Measurements from ENCODE around the gene SPATS2. TPM values are rescaled to one million over a fixed set of nuclear protein-coding genes. Genes with fewer than 3 reads are reported as not detected.
"Not testable (repeated sequence)": the region's sequence is repeated elsewhere in the genome, so short reads cannot be mapped to it uniquely, and the experiment has no call there.

SPATS2 gene
- total RNA-seq, 1 donor from 2014 or later, result 69.0 TPM

DNA sequence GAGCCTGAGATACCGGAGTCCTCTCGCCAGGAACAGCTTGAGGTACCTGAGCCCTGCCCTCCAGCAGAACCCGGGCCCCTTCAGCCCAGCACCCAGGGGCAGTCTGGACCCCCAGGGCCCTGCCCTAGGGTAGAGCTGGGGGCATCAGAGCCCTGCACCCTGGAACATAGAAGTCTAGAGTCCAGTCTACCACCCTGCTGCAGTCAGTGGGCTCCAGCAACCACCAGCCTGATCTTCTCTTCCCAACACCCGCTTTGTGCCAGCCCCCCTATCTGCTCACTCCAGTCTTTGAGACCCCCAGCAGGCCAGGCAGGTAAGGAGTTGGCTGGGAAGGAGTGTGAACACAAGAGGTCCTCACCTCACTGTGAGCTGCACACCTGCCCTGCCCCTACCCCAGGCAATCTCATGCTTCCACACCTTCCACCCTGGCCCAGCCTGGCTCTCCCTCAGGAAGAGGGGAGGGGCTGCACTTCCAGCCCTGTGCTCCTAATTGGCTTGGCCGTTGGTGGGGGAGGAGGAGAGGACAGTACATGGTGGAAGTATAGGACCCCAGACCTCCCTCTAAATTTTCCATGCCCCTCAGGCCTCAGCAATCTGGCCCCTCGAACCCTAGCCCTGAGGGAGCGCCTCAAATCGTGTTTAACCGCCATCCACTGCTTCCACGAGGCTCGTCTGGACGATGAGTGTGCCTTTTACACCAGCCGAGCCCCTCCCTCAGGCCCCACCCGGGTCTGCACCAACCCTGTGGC, 36.5 kb upstream of the SPATS2 start:
- H3K9me3 Mint-ChIP-seq, result no peaks in the 10 kb centered on the region
- H3K27me3 Mint-ChIP-seq (ENCODE audit: low read depth), result peaks cover 16% of the 10 kb centered on the region
- H3K4me1 Mint-ChIP-seq, result peaks cover 10% of the 10 kb centered on the region
- H3K36me3 Mint-ChIP-seq, result peaks cover 7% of the 10 kb centered on the region
- DNase-seq (ENCODE audit: low spot score in 2 of 2, unreplicated experiment in 2 of 2), result no peak
- TF ChIP-seq, protein P1, sequence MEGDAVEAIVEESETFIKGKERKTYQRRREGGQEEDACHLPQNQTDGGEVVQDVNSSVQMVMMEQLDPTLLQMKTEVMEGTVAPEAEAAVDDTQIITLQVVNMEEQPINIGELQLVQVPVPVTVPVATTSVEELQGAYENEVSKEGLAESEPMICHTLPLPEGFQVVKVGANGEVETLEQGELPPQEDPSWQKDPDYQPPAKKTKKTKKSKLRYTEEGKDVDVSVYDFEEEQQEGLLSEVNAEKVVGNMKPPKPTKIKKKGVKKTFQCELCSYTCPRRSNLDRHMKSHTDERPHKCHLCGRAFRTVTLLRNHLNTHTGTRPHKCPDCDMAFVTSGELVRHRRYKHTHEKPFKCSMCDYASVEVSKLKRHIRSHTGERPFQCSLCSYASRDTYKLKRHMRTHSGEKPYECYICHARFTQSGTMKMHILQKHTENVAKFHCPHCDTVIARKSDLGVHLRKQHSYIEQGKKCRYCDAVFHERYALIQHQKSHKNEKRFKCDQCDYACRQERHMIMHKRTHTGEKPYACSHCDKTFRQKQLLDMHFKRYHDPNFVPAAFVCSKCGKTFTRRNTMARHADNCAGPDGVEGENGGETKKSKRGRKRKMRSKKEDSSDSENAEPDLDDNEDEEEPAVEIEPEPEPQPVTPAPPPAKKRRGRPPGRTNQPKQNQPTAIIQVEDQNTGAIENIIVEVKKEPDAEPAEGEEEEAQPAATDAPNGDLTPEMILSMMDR (IDR thresholded peaks at IDR 0.05; ENCODE audit: unreplicated experiment), result no peak
- no peak overlapping the region for H3K4me3 Mint-ChIP-seq
- no peak overlapping the region for H3K27ac Mint-ChIP-seq

DNA sequence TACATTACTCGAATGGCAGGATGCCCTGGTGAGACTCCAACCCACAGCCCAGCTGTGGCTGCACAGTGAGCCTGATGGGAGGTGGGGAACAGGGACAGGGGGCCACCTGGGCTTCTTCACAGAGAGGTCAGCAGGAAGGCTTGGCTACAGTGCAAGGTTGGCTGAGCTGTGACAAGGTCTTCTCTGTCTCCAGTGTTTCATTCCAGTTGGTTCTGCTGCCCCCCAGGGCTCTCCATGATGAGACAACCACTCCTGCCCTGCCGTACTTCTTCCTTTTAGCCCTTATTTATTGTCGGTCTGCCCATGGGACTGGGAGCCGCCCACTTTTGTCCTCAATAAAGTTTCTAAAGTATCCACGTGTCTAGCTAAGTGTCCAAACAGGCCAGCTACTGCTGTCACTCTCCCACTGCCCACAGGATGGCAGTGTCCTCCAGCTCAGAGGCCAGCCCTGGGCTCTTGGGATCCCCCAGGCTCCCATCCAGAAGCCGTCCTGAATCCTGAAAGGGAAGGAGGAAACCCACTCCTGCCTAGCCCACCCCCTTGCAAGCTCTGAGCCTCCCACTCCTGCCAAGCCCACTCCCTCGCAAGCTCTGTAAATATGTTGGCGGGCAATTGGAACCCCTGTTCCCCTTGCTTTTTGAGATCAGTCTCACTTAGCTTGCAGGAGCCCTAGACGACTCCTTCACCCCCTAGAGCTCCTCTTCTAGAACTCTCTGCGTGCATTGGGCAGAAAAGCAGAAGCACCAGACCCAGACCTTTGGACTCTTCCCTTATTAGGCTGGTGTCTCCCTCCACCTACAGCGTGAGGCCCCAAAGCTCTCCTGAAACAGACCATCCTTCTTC, 35.7 kb upstream of the SPATS2 start:
- peak overlapping the region; percentile 51 for H3K27ac Mint-ChIP-seq
- peaks cover 10% of the 10 kb centered on the region for H3K4me1 Mint-ChIP-seq
- peaks cover 7% of the 10 kb centered on the region for H3K36me3 Mint-ChIP-seq
- TF ChIP-seq, protein P1 (IDR thresholded peaks at IDR 0.05; ENCODE audit: unreplicated experiment), result peak; percentile 62
- peaks cover 20% of the 10 kb centered on the region for H3K27me3 Mint-ChIP-seq (ENCODE audit: low read depth)
- peak in 1 of 2 experiments; percentile 74 for DNase-seq (ENCODE audit: low spot score in 2 of 2, unreplicated experiment in 2 of 2)
- H3K9me3 Mint-ChIP-seq, result no peaks in the 10 kb centered on the region
- H3K4me3 Mint-ChIP-seq, result no peak overlapping the region

DNA sequence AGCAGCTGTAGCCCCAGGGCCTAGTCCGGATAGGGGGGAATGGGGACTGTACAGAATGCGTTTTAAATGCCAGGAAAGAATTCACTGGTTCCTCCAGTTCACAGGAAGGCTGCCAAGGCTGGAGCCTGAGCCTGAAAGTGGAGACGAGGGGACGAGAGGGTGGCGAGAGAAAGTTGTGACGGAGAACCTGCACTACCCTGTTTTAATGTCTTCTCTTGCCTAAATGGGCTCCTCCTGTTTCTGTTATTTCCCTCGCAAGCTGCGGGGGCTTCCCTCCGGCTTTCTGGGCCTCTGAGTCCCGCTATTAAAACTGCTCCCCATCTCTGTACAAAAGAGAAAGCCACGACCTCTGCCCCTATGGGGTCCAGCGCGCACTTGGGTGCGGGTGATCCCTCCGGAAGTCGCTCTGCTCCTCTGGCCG, 34.8 kb upstream of the SPATS2 start:
- Mint-ChIP-seq H3K9me3 (no peaks in the 10 kb centered on the region), H3K27me3 (ENCODE audit: low read depth) (peaks cover 28% of the 10 kb centered on the region), H3K4me3 (no peak overlapping the region), H3K27ac (no peak overlapping the region), H3K4me1 (peaks cover 18% of the 10 kb centered on the region), H3K36me3 (peaks cover 6% of the 10 kb centered on the region)
- TF ChIP-seq, protein P1 (IDR thresholded peaks at IDR 0.05; ENCODE audit: unreplicated experiment), result no peak
- no peak for DNase-seq (ENCODE audit: low spot score in 2 of 2, unreplicated experiment in 2 of 2)

DNA sequence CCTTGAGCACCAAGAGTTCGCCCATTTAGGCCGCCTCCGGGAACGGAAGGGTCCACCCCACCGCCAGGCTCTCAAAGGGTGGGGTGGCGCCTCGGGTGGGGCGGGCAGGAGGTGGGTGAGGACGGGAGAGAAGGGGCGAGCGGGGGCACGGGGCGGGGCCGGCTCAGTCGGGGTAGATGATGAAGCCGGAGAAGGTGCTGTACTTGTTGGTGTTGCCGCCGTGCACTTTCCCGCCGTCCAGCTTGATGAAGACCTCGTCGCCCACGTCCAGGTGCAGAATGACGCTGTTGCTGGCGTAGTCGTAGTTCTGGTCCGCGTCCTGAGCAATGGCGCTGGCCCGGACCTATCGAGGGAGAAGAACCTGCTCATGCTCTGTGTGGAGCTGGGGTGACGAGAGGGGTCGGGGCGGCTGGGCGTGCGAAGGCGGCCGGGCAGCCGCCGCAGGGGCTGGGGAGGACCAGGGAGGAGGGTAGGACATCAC, 34.3 kb upstream of the SPATS2 start:
- H3K9me3 Mint-ChIP-seq, result no peaks in the 10 kb centered on the region
- H3K4me1 Mint-ChIP-seq, result peaks cover 23% of the 10 kb centered on the region
- peaks cover 2% of the 10 kb centered on the region for H3K36me3 Mint-ChIP-seq
- no peak overlapping the region for H3K27ac Mint-ChIP-seq
- peaks cover 33% of the 10 kb centered on the region for H3K27me3 Mint-ChIP-seq (ENCODE audit: low read depth)
- H3K4me3 Mint-ChIP-seq, result no peak overlapping the region
- no peak for DNase-seq (ENCODE audit: low spot score in 2 of 2, unreplicated experiment in 2 of 2)
- TF ChIP-seq, protein P1 (IDR thresholded peaks at IDR 0.05; ENCODE audit: unreplicated experiment), result no peak

DNA sequence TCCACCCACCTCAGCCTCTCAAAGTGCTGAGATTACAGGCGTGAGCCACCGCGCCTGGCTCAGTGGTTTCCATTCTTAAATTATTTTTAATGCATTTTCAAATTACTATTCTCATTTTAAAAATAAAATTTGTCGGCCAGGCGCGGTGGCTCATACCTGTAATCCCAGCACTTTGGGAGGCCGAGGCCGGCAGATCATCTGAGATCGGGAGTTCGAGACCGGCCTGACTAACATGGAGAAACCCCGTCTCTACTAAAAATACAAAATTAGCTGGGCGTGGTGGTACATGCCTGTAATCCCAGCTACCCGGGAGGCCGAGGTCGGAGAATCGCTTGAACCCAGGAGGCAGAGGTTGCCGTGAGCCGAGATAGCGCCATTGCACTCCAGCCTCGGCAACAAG, 33.5 kb upstream of the SPATS2 start:
- not testable (repeated sequence) for H3K27ac Mint-ChIP-seq; H3K4me3 Mint-ChIP-seq; DNase-seq (ENCODE audit: low spot score in 2 of 2, unreplicated experiment in 2 of 2); H3K36me3 Mint-ChIP-seq; H3K9me3 Mint-ChIP-seq
- Mint-ChIP-seq H3K4me1 (peaks cover 28% of the 10 kb centered on the region), H3K27me3 (ENCODE audit: low read depth) (peaks cover 41% of the 10 kb centered on the region)

DNA sequence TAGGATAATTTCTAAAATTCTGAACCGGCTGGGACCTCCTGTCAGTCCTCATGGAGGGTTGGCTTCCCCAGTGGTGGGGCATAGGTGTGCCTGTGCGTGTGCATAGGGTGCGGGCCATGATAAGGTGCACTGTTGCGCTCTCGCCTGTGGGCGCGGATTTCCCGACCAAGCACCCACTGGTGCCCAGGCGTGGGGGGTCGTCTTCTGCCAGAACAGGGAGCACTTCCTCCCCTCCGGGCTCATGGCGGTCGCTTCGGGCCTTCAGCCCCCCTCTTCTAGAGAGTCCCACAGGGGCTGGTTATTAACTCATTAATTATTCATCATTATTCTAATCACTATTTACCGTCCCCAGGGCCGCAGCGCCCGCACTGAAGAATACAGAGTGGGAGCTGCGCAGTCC, 33.0 kb upstream of the SPATS2 start:
- Mint-ChIP-seq H3K27me3 (ENCODE audit: low read depth) (peaks cover 46% of the 10 kb centered on the region), H3K4me1 (peaks cover 32% of the 10 kb centered on the region), H3K9me3 (no peaks in the 10 kb centered on the region), H3K36me3 (peaks cover 1% of the 10 kb centered on the region), H3K27ac (no peak overlapping the region), H3K4me3 (no peak overlapping the region)
- TF ChIP-seq, protein P1 (IDR thresholded peaks at IDR 0.05; ENCODE audit: unreplicated experiment), result no peak
- DNase-seq (ENCODE audit: low spot score in 2 of 2, unreplicated experiment in 2 of 2), result no peak

All from mesothelial cell of epicardium (in vitro differentiated cells).